GM21367 (cell line): Measurements from ENCODE around the gene DNLZ.

Experiments
- ATAC-seq: cut with Tn5 transposase; IDR thresholded peaks from one replicate; pipeline ENCODE4 v1.9.1; 2021; ENCODE audit not compliant: unreplicated experiment

DNLZ gene

DNA sequence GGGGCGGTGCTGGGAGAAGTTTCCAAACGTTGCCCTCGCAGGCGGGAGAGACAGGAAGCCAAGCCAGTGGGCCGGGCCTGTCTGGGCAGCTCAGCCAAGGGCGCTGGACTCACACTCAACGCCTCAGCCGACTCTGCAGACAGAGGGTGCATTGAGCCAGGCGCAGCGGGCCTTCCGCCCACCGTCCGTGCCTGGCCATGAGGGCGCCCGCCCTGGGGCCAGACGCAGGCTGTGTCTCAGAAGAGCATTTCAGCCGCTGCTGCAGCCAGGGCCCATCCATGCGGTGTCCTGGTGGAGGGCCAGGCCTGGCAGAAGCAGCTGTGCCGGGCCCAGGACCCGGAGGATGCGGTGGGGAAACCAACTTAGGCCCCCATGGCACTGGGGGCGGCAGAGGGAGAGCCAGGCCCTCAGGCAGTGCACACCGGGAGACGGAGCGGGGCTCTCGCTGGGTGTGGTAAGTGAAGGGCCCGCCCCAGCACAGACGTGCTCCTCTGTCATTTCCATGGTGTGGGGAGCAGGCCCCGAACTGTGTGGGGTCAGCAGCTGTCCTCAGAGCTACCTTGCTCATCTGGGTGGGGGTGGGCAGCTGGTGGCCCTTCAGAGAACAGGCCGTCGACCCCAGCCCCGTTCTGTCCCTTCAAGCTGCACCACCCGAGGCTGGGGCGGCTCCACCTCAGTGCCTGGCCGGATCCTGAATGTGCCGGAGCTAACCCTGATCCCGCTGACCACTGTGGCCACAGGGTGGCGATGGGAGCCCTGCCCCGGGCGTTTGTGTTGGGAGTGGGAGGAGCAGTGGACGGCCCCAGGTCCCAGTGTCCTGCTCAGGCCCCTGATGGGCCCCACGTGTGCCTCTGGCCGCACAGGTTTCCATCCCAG lies 18.0 kb downstream of the DNLZ start:
- ATAC-seq = no peak

DNA sequence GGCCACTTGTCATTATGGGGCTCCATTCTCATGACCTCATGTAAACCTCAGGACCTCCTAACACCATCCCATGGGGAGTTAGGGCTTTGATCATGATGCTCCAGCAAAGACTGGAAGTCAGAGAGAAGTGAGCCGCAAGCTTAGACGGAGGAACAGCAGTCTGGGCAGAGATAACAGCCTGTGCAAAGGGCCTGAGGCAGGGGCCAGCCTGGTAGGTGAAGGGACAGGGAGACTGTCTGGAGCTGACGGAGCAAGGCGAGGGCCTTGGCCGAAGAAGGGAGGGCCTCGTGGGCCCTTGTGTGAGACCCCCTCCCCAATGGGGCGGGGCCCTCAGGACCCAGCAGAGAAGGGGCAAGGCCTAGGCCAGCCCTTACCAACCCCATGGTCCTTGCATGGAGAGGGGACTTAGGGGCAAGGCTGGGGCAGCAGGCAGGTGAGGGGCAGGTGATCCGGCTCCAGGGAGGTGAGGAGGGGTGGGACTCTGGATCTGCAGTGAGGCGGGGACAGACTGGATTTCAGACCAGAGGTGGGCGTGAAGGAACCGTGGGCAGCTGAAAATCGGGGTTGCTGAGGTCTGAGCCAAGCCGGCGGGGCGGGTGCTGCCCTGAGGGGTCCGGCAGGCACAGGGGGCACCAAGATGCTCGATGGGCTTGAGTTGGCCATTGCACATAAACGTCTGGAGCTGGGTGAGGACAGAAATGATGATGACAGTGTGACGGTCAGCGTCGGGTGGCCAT lies 18.8 kb downstream of the DNLZ start:
- no peak for ATAC-seq

DNA sequence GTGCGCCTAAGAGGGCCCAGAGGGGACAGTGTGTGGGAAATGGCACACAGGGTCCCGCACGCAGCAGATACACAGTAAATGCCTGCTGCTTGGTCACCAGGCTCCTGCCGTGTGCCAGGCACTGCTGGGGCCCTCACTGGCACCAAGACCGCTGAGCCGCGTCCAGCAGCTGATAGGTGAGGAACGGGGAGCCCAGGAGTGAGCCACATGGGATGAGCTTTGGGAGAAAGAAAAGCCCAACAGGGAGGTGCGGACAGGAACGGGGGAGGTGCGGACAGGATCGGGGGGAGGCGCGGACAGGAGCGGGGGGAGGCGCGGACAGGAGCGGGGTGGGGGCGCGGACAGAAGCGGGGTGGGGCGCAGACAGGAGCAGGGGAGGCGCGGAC lies 19.7 kb downstream of the DNLZ start:
- no peak for ATAC-seq

DNA sequence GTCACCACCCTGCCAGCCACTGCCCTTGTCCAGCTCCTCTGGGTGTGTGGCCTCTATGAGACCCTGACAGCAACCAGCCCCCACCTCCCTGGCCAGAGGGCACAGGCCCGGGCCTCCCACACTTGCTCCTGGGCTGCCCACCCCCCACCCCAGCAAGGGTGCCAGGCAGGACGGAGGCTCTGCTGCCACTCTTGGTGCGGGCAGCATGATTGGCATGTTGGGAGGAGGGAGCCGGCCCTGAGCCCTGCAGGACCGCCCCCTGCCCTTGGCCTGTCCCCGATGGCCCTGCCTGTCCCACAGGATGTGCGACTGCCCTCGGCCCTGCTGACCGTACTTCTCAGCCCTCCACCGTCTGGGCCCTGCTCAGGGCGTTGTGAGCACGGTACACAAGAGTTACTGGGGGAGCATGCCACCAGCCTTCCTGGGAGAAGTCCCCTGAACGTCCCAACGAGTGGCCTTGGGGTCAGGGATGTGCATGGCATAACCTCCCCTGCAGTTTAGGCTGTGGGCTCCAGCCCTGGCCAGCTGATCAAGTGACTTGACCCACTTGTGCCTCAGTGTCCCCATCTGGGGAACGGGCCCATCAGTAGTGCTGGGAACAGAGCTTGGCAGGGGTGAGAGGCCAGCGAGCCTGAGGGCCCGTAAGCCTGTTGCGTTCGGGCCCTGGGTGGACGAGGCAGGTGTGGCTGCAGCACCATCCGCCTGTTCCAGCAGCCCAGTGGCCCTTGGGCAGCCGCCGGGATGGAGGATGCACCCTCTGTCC lies 20.2 kb downstream of the DNLZ start:
- no peak for ATAC-seq

DNA sequence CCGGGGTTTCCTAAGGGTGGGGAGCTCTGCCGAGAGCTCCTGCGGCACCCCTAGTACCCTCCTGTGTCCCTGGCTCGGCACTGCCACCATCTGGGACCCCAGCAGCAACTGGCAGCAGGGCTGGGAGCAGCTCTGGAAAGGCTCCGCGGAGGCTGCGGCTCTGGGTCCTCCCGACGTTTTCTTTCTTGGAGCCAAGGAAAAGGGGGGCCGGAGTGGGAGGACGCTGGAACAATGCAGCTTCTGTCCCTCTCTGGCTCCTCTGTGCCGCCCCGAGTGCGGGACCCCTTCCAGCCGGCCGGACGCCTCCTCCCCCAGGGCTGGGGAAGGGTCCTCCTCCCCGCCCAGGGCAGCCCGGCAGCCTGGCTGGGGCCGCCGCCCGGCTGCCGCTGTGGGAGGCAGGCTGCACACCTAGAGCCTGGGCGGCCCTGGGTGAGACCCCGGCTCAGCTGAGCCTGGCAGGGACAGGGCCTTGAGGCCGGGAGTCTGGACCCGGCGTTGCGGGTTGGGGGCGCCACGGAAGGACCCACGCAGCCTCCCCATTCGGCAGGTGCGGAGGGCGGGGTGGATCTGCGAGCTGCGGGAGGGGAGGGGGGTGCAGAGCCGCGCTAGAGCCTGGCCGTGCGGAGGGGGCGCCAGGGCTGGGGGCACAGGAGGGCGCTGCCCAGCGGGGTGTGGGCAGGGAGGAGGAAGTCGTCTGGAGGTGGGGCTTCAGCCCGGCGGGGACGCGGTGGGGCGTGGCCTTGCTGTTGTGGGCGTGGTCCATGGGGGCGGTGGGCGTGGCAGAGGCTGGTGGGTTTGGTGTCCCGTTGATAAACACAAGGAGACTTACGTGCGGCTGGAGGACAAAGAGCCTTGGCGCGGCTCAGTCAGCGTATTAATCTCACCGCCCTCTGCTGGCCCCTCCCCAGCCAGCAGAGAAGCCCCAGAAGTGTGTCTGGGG lies 21.1 kb downstream of the DNLZ start:
- no peak for ATAC-seq

DNA sequence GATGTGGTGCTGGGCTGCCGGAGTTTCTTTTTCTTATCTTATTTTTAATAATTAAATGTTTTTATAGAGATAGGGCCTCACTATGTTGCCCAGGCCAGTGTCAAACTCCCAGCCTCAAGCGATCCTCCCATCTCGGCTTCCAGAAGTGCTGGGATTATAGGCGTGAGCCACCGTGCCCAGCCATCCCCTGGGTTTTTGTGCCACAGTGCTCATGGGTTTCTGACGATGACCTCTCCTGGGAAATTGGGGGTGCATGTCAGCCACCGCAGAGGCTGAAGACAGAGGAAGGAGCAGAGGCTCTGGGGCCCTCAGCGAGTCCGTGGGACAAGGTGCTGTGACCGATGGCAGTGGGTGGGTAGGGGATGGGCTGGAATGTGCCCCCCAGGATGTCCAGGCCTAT lies 21.8 kb downstream of the DNLZ start:
- ATAC-seq = no peak

DNA sequence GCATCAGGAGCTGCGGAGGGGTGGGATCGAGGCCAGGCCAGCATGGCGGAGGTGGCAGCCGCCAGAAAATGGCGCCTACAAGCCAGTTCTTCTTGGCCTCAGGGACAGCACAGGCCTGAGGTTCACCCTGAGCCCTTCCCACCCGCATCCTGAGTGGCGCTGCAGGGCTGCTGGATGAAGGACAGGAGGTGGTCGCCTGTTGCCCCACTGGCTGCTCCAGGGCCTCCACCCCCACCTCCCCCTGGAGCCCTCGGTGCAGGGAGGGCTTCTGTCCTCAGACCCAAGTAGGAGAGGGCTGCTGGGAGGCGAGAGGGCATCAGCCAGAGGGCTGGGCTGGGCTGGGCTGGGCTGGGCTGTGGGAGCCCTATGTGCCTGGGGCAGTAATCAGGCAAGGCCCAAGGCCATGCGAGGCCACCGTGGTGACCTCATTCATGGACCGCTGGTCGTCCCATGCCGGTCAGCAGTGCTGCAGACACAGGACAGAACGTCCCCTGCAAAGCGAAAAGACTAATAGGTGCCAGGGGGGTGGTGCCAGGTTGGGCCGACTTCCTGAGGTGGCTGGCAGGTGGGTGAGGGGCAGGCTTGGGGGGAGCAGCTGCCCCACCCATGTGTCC lies 22.4 kb downstream of the DNLZ start:
- no peak for ATAC-seq

DNA sequence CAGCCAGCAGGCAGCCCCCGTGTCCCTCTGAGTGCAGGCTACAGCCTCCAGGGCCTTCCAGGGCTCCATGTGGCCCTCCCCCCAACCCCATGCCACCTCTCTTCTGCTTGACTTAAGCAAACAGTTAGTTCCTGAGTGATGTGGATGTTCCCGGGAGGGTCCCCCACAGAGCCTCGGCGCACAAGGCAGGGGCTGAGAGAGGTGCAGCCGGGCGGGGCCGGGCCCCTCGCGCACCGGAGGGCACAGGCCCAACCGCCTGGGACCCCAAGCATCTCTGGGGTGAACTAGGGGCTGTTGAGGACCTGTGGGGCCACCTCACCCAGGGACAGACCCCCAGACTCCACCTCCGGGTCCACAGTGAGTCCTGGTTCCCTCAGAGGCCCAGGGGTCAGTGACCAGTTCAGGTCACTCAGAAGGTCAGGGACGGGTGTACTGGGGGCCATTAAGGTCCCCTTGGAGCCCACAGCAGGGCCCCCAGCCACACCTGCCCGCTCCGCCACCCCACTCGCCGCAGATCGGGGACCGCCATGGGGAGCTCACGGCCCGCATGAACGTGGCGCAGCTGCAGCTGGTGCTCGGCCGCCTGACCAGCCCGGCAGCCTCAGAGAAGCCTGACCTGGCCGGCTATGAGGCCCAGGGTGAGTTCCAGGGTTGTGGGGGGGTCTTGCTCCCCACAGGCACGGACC lies 23.0 kb downstream of the DNLZ start:
- ATAC-seq = no peak

DNA sequence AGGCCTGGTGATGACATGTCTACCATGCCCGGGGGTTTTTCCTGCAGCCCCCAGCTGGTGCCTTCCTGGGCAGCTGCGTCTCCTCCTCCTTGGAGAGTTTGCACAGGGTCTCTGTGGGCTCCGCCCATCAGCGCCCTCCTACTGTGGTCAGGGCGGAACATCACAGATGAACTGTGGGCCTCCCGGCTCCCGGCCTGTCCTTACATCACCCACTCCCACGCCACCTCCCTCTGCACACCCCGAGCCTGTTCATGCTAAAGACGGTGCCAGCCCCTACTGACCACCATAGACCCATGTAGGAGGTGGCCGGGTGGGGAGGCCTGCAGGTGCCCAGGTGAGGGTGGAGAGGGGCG lies 23.6 kb downstream of the DNLZ start:
- ATAC-seq = no peak

DNA sequence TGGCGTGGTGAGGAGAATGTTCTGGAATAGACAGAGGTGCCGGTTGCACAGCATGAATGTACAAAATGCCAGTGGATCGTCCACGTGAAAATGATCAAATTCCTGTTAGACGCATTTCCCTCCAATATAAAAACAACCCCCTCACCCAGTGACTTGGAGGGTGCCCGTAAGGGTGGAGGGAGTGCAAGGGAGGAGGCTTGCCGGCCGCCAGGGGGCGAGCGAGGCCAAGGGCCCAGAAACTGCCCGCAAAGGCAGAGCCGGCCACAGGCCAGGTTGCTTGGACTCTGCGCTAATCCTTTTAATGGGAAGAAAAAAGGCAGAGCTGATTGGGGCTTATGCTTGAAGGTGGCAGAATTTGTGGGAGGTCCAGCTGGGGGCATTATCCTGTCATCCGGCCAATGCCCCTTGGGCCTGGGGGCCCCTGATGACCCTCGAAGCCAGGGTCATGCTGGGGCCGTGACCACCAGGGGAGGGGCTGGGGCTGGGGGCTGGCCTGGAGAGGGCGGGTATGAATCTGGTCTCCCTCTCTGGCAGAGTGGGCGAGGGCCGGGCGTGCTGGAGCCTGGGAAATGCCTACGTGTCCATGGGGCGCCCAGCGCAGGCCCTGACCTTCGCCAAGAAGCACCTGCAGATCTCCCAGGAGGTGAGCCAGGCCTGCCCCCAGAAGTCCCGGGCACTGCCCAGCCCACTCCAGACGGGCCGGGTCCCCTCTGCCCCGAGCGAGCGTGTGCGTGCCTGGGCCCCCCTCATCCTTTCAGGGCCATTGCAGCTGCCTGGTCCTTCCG lies 24.2 kb downstream of the DNLZ start:
- ATAC-seq = no peak

DNA sequence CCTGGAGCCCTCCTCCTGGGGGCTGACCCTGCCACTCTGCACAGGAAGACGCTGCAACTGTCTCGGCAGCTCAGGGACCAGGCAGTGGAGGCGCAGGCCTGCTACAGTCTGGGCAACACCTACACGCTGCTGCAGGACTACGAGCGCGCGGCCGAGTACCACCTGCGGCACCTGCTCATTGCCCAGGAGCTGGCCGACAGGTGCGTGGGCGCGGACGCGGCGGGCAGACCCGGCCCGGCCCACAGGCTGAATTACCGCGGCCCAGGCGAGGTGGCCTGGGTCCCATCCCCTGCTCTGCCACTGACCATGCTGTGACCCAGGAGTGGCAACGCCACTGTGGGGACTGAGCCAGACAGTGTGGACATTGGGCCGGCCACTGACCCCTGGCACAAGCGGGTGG lies 25.0 kb downstream of the DNLZ start:
- no peak for ATAC-seq

DNA sequence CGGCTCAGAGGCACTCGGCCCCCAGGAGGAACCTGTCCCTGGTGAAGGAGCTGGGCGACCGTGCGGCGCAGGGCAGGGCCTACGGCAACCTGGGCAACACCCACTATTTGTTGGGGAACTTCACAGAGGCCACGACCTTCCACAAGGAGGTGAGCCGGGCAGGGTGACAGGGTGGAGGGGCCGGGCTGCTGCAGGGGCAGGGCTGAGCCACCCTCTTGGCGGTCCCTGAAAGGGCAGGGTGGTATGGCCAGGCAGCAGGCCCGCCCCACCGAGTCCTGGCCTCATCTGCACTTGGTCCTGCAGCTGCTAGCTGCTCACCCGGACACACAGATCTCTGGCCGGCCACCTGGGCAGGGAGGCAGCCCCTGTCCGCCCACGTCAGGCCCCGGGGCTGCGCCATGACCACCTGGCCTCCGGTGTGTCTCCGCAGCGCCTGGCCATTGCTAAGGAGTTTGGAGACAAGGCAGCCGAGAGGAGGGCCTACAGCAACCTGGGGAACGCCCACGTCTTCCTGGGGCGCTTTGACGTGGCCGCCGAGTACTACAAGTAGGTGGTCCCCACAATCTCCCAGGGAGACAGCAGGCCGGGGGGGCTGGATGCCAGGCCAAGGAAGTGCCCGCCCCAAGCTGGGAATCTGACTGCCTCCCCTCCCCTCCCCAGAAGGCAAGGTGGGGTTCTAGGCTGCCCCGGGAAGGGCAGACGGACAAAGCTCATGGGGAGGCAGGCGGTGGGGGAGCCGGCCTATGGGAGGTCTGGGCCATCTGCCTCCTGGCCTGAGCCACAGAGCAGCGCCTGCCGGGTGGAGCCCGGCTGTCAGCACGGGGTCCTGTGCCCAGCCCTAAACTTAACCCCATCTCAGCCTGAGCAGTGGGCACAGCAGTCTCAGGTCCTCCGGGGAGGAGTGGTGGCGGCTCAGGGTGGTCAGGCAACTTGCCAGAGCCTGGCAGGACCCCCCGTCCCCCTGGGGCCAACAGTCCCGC lies 25.8 kb downstream of the DNLZ start:
- ATAC-seq = no peak

DNA sequence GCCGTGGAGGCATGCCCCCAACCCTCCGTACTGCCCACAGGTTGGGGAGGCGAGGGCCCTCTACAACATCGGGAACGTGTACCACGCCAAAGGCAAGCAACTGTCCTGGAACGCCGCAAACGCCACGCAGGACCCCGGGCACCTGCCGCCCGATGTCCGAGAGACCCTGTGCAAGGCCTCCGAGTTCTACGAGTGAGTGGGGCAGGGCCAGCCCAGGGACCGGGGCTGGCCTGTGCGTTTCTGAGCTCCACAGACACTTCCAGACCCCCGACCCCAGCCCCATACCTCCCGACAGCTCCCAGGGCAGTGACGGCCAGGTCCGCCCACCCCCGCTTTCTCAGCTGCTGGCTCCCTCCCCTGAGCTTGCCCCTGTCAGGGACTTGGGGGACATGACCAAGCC lies 26.7 kb downstream of the DNLZ start:
- ATAC-seq = no peak

DNA sequence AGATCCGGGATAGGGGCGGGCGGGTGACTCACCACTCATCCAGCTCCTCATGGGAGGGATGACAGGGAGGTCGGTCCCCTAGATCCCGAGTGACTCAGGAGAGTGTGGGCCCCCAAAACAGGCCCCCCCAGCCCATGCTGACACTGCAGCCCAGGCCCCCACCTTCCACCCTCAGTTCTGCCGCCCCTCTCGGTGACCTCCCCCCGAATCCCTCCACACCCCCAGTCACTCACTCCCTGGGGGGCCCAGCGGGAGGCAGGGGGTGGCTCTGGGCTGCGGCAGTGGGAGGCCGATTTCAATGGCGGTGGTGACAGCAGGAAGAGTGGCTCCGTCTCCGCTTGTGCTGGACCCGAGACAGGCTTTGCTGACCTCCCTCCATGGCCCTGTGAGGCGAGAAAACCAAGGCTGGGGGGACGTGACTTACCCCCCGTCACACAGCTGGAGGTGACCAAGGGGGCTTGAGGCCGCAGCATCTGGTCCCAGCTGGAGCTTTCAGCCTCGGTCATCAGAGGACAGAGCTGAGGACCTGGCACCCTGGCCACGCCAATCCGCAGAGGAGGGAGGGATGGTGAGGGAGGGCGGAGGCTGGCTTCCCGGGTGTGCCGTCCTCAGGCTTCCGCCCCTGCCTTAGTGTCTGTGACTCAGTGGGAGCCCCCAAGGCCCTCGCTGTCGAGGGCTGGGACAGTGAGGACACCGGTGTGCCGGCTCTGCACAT lies 27.2 kb downstream of the DNLZ start:
- no peak for ATAC-seq

DNA sequence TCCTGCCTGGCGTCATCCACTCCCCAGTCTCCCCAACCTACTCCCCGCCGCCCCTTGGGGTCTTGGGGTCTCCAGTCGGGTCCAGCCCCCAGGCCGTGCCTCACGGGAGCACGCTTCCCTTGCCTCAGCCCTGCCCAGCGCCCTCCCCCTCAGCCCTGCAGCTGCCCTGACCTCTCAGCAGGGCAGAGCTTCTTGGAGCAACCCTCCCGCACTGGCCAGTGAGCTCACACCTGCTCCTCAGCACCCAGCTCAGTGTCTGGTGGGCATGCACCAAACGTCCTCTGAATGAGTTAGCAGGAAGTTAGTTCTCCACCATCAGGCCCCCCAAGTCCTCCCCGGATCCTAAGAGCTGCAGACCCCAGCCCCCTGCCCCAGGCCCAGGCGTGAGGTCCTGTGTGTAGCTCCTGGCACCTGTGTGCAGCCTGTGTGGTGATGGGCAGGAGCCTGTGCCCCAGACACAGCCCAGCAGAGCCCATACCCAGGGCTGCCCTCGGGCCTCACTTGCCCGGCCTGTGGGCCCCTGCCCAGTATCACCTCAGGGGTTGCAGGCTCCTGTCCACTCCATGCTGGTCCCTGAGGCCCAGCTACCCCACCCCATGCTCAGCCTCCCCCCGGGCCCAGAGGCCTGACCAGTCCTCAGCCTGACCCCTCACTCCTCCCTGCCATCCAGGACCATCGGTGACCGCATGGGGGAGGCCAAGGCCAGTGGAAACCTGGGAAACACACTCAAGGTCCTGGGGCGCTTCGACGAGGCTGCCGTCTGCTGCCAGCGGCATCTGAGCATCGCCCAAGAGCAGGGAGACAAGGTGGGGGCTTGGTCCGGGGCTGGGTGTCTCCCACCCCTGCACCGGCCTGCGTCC lies 28.0 kb downstream of the DNLZ start:
- ATAC-seq = no peak

DNA sequence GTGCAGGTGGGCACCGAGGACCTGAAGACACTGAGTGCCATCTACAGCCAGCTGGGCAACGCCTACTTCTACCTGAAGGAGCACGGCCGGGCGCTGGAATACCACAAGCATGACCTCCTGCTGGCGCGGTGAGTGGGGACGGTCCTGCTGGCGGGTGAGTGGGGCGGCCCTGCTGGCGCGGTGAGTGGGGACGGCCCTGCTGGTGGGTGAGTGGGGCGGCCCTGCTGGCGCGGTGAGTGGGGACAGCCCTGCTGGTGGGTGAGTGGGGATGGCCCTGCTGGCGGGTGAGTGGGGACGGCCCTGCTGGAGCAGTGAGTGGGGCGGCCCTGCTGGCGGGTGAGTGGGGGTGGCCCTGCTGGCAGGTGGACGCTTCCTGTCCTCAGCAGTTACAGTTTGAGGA lies 29.0 kb downstream of the DNLZ start:
- ATAC-seq = no peak
